ENCODE results near the gene ZFYVE21.

Gene ZFYVE21

DNA sequence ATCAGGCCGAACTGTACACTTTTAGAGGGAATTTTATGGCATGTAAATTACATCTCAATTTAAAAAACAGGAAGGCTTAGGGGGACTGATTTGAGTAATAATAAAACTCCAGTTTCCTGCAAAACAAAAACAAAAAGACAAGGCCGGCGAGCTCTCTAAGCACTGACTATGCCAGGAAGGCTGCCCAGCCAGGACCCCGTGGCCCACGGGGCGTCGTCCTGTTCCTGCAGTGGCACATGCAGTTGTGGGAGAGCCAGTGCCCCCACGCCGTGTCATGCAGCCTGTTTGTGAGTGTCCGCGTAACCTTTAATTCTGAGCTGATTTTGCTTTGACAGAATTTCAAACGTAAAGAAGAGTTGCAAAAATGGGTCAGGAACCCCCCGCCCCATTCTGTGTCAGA lies 10.9 kb upstream of the ZFYVE21 start:
- in situ Hi-C loops (cut with MboI; ENCODE audit: low sequenced_read_pairs): no loop called here

DNA sequence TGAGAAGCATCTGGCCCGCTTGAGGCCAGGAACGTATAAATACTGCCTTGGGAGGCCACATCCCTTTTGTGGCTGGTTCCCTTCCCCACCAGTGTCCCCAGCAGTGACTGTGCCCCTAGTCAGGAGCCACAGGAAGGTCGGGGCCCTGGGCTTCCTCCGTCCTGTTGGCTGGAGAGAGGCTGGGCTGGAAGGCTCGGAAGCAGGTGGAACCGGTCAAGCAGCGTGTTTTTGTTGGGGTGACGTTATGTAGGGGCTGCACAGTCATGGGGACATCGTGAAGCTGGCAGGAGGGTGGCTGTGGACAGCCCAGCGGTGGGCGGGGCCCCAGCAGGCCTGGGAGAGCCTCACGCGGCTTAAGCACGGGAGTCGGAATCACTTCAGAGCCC lies 10.5 kb upstream of the ZFYVE21 start:
- in situ Hi-C loops (cut with MboI; ENCODE audit: low sequenced_read_pairs): no loop called here

DNA sequence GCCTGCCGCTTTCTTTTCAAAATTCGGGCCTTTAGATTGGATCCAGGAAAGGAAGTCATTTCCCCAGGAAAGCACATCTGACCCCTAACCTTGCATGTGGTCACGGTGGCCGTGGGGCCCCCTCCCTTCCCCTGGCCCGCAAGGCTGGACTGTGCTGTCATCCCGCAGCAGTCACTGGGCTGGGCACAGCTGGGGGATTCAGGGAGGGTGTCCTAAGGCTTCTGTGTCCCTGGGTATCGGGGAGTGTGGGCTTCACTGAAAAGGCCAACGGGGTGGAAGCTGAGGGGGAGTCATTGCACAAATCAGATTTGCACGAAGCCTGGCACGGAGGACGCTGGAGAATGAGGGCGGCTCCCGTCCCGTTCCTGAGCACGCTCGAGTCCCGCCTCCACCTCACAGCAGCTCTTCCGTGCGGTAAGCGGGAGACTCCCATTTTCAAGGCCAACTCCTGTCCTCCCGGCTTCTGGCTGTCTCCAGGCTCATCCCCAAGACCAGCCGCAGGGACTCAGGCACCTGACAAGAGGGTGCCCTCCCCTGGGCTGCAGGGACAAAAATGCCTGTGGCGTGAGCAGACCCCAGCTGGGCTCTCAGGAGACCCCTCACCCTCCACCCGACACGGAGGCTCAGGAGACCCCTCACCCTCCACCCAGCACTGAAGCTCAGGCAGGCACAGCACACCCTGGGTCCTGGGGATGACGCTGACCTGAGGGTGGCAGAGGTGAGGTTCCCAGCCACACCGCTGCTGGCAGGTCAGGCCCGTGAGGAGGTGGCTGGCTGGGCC lies 9.9 kb upstream of the ZFYVE21 start:
- in situ Hi-C loops (cut with MboI; ENCODE audit: low sequenced_read_pairs): no loop called here

DNA sequence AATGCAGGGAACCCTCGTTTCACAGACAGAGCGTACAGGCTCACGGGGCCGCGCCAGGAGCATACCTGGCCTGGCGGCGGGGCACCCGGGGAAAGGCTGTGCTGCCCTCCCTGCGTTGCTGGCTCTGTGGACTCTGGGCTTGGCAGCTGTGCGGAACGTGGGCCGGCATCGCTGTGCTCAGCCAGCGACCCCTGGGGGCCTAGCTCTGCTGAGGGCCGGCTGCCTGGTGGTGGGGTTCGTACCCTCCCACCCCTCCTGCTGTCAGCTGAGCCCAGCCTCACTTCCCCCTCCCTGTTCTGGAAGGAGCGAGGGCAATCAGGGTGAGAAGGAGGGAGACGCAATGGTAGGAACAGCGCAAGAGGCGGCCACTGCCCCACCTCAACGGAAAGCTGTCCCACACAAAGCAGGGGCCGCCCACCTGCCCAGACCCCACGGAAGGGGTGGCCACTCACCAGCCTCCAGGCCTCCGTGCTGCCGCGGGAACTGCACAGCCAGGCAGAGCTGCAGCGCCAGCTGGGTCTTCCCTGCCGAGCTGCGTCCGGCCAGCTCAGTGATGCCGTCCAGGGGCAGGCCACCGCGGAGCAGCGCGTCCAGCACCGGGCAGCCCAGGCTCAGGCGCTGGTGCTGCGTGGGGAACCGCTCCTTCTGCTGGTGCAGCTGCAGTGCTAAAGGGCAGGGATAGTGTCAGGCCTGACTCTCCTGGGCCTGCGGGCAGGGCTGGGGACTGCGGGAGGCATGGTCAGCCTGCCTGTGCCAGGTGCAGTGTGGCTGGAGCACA lies 8.9 kb upstream of the ZFYVE21 start:
- in situ Hi-C loops (cut with MboI; ENCODE audit: low sequenced_read_pairs): no loop called here

DNA sequence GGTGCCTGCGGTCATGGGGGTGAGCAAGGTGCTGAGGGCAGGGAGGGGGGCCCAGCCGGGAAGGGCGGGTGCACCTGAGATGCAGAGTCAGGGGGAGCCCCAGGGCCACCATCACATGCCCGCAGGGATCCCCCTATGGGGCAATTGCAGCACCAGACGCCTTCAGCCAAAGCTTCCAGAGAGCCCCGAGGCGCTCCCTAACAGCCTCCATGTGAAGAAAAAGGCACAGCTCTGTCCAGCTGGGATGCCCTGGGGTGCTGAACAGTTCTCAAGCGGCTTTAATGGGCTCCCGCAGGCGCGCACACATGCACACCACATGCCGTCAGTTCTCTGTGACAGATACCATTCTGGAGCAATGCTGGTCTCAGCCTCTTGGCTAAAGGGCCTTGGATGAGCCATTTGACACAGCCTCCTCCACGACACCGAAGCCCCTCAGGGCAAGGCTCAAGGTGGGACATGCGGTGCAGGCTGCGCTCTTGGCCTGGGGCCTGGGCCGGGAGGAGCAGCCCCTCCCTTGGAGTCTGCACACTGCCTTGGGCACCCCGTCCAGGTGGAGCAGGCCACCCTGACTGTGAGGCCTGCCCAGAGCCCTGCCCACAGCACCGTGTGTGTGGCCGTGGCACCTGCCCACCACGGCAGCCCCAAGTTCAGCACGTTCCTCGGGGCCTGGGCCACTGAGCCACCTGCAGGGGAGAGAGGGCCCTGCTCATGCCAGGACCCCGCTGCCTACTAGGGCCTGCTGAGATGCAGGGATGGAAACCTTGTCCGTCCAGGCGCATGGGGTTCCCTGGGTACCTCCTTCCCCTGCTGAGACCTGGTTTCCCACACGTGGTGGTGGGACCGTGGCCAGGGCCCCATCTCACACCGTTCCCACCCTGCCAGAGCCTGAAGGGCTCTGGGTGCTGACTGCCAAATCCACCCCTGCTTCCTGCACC lies 8.0 kb upstream of the ZFYVE21 start:
- in situ Hi-C loops (cut with MboI; ENCODE audit: low sequenced_read_pairs): no loop called here

DNA sequence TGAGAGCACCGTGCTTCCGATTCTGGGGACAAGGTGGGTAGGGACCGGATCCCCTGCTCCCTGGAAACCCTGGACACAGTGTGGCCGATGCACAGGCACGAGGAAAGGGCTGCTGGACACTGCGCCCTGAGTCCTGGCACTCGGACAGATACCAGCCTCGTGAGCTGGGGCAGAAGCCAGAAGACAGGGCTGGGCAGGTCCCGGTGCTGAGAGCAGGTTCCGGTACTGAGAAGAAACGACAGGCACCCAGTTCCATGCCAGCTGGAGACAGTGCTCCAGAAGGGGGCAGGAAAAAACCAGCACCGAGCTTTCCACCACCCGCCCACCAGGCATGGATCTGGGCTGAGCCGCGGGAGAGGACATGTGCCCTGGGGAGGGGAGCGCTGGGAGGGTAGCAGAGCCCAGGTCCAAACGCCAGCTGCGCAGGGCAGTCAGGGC lies 6.8 kb upstream of the ZFYVE21 start:
- in situ Hi-C loops (cut with MboI; ENCODE audit: low sequenced_read_pairs): no loop called here

DNA sequence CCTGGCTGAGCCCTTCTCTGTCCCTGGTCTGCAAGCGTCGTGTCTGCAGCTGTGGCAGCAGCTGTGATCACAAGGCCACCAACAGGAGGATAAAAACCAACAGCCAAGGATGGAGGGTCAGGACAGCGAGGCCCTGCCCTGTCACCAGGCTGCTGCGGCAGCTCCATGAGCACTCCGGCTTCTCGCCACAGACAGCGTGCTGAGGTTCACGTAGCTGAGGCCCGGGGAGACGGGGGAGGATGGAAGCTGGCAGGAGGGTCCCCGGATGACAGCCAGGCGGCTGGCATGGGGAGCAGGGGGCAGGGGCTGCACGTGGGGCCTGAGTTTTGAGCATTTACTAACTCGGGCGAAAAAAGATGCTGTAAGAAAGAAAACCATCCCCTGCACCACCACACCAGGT lies 5.8 kb upstream of the ZFYVE21 start:
- in situ Hi-C loops (cut with MboI; ENCODE audit: low sequenced_read_pairs): no loop called here

GRCh38 chr14:103710771-103711377 lies 4.7 kb upstream of the ZFYVE21 start:
- in situ Hi-C loops (cut with MboI; ENCODE audit: low sequenced_read_pairs): no loop called here

GRCh38 chr14:103711516-103712431 lies 3.8 kb upstream of the ZFYVE21 start:
- in situ Hi-C loops (cut with MboI; ENCODE audit: low sequenced_read_pairs): no loop called here

DNA sequence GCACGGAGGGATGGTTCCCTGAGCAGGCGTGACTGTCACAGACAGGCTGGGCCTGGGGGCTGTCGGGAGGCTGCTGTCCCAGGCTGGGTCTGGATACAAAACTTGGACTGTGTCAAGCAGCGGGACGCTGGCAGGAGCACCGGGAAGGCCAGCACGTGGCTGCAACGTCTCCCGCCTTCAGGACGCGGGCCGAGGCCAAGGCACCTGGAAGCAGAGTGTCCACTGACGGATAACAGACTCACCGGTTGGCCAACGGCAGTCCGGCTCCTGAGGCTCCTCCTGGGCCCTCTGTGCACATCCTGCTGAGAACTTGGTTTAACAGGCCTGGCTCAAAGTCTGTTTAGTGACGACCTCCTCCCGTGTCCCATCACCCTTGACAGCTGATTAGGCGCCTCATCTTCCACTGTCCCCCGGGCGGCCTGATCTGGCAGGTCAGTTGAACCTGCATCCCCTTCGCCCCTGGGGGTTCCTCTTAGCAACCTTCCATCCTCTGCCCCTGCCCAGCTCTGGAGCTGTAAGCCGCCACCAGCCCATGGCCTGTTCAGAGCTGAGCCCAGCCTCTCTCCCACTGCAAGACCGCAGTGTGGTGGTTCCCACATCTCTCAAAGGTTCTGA lies 2.9 kb upstream of the ZFYVE21 start:
- in situ Hi-C loops (cut with MboI; ENCODE audit: low sequenced_read_pairs): no loop called here

DNA sequence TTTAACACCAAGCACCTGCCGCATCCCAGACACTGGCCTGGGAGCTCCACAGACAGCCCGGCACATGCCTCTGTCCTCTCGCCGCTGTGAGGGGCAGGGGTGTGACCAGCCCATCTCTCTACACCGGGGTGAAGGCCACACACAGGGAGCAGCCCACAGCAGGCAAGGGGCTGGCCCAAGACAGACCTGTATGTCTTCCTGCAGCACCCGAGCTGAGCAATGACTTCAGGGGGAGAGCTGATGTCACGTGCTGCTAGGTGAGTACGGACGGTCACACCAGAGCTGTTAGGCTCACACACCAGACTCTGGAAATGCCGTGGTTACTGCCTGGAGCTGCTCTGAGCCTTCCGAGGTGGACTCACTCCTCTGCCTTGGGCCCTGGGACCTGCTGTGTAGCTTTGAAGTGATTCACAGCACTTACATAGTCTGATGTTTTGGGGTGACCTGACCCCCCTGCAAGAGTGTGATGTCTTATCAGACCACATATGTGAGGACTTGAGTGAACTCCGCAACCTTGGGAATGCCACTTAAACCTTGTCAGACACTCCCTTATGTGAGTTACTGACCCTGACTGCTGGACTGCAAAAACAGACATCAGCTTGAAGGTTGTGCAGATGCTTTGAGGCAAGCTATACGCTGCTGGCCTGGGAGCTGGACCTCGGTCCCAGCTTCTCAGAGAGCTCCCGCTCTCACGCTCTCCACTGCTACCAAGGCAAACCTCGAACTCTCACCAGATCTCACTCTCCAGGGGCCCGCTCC lies 2.1 kb upstream of the ZFYVE21 start:
- in situ Hi-C loops (cut with MboI; ENCODE audit: low sequenced_read_pairs): no loop called here

- in situ Hi-C loops (cut with MboI; ENCODE audit: low sequenced_read_pairs): no loop called here
These were observed 1.4 kb upstream of the ZFYVE21 start for GRCh38 chr14:103714063-103714724.

- in situ Hi-C loops (cut with MboI; ENCODE audit: low sequenced_read_pairs): no loop called here
These were observed 636 bp downstream of the ZFYVE21 start for GRCh38 chr14:103716091-103716801.

DNA sequence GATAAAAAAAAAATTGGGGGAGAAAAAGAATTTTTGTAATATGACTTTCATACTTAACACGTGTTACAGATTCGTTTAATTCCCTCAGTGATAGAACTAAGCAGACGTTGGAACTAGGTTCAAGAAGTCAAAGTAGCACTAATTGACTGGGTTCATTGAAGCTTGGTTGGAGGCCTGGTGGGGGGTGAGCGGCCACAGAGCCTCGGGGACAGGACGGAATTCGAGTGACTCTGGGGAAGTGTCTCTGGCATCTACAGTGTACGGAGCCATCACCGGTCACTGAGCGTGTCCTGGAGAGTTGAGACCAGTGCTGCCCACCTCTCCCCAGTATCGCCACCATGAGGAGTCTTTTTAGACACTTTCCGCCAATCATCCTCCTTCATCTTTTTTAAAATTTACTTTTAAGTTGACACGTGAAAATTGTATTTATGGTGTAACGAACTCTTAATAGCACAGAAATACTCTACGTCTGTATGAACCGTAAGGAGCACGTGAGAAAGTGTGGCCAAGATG lies 1.3 kb downstream of the ZFYVE21 start:
- in situ Hi-C loops (cut with MboI; ENCODE audit: low sequenced_read_pairs): no loop called here

DNA sequence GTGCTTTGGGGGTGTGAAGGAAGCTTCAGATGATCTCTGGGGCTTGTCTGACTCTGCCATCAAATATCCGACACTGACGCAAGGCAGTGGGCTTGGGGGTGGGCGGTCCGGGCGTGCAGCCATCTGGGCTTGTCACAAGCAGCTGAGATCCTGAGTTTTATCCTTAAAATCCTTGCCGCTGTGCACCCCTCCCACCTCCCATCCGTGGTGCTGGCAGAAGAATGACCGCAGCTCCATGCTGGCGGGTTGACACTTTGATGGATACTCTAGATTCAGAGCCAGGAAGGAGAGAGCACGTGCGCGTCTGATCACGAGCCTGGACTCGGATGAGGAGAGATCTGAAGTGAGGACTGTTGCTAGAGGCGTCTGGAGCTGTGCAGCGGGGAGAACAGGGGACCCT lies 3.0 kb downstream of the ZFYVE21 start:
- in situ Hi-C loops (cut with MboI; ENCODE audit: low sequenced_read_pairs): no loop called here

GRCh38 chr14:103719751-103720150 lies 4.1 kb downstream of the ZFYVE21 start:
- in situ Hi-C loops (cut with MboI; ENCODE audit: low sequenced_read_pairs): no loop called here

Data from HL-60/S4 treated with retinoic acid at 250 ng/mL for 4 days and 3 days (cell line).